ENCODE results near the gene EXOC3. TPM values are rescaled to one million over a fixed set of nuclear protein-coding genes. Genes with fewer than 3 reads are reported as not detected.

EXOC3 gene
- 46.2 TPM for total RNA-seq
- long read RNA-seq, transcript EXOC3-209 (13 exons, 2,825 nt) = major isoform, 61 of 97 reads
- long read RNA-seq, partial matches to known transcripts = 7 of 97 reads
- long read RNA-seq, other reads (novel, unspliced or antisense) = 27 of 97 reads

DNA sequence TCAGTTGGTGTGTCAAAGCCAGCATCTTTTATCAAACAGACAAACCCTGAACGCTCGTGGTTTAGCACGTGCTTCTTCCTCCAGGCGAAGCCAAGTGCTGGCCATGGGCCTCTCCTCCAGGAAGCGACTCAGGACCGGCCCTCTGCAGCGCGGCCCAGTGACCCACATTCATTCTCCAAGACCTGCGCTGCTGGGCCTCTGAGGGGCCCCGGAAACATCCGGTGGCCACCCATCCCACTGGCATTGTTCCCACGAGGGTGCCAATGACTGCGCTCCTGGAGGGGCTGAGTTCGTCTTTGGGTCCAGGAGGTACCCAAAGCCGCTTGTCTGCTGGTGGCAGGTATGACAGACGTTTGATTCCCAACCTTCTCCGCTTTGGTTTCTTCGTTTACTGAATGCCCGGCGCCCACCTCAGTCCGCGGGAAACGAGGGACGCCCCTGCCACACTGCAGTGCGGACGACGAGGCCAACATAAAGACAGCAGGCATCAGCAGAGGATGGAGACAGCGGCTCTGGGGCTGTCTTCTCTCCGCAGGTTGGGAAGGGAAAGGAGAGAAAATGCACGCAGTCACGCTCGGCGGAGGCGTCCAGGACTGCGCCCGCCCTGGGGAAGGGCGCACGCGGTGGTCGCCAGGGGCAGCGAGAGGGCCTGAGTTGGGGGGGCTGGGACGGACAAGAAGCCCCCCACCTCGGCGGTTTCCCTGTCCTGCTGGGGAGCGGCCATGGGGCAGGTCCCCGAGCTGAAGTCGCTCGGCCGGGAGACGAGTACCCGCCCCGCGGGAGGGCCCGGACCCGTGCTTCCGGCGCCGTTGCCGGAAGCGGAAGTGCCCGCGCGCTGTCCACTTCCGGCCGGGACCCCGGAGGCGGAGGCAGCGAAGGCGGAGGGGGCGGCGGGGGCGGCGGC, at the start of gene EXOC3:
Gene EXOC3, plus strand, starts transcription at position 842 of the 904 bp plus-strand sequence. CDS start 3,030 bp downstream, outside the sequence.
- Histone ChIP-seq H3K36me3 (peaks cover 8% of the 10 kb centered on the region), H3K27me3 (ENCODE audit: low read depth) (no peaks in the 10 kb centered on the region), H3K9me3 (replicated peaks) (no peaks in the 10 kb centered on the region), H3K4me3 (peak within 1 kb of the TSS; percentile 92), H3K4me1 (peaks cover 26% of the 10 kb centered on the region), H3K27ac (replicated peaks) (peak within 1 kb of the TSS; percentile 90)
- peak; percentile 77 for DNase-seq
- intact Hi-C loops (cut with micrococcal nuclease) = no loop called here
- TF ChIP-seq, protein P1, sequence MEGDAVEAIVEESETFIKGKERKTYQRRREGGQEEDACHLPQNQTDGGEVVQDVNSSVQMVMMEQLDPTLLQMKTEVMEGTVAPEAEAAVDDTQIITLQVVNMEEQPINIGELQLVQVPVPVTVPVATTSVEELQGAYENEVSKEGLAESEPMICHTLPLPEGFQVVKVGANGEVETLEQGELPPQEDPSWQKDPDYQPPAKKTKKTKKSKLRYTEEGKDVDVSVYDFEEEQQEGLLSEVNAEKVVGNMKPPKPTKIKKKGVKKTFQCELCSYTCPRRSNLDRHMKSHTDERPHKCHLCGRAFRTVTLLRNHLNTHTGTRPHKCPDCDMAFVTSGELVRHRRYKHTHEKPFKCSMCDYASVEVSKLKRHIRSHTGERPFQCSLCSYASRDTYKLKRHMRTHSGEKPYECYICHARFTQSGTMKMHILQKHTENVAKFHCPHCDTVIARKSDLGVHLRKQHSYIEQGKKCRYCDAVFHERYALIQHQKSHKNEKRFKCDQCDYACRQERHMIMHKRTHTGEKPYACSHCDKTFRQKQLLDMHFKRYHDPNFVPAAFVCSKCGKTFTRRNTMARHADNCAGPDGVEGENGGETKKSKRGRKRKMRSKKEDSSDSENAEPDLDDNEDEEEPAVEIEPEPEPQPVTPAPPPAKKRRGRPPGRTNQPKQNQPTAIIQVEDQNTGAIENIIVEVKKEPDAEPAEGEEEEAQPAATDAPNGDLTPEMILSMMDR (IDR thresholded peaks at IDR 0.05; ENCODE audit: borderline replicate concordance) = no peak

DNA sequence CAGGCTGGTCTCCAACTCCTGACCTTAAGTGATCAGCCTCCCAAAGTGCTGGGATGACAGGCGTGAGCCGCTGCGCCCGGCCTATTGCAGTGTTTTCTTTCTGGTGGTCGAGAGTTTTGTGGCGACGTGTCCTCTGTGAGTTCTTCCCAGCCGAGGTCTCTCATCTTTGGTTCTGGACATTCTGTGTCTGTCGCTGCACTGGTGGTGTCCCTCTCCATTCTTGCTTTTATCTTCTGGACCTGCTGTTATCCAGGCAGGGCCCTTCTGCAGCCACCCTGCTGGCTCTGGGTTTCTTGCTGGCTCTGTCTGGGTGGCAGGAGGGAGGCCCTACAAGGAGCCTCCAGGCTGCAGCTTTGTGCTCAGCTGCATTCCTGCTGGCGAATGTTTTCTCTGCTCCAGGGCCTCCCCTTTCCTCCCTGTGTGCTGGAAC, 49.1 kb upstream of the EXOC3 start:
- H3K4me1 ChIP-seq = no peaks in the 10 kb centered on the region
- no peaks in the 10 kb centered on the region for H3K9me3 ChIP-seq (replicated peaks)
- TF ChIP-seq, protein P1 (IDR thresholded peaks at IDR 0.05; ENCODE audit: borderline replicate concordance) = no peak
- intact Hi-C loops (cut with micrococcal nuclease) = no loop called here
- no peak overlapping the region for H3K27ac ChIP-seq (replicated peaks)
- DNase-seq = no peak
- H3K36me3 ChIP-seq = no peaks in the 10 kb centered on the region
- H3K4me3 ChIP-seq = no peak overlapping the region
- no peaks in the 10 kb centered on the region for H3K27me3 ChIP-seq (ENCODE audit: low read depth)

DNA sequence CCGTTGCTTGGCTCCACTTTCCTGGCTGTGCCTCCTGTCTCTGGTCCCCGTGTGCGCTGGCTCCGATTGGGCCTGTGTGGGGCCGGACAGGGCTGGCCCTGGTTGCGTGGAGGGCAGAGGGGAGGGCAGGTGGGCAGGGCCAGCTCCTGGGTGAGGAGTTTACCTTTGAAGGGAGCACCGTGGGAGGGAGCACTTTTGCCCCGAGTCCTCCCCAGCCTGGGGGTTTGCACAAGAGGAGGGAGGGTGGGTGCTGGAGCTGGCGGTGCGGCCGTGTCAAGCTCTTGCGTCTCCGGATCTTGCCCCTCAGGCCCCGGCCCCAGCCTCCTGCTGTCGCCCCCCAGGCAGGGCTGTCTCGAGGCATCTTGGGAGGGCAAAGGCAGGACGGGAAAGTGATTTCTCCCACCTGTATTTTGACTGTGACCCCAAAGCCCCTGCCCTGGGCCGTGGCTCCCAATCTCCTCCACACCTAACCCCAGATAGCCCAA, 48.3 kb upstream of the EXOC3 start:
- TF ChIP-seq, protein P1 (IDR thresholded peaks at IDR 0.05; ENCODE audit: borderline replicate concordance) = no peak
- intact Hi-C loops (cut with micrococcal nuclease) = no loop called here
- no peak for DNase-seq
- Histone ChIP-seq H3K36me3 (no peaks in the 10 kb centered on the region), H3K9me3 (replicated peaks) (no peaks in the 10 kb centered on the region), H3K27me3 (ENCODE audit: low read depth) (no peaks in the 10 kb centered on the region), H3K27ac (replicated peaks) (no peak overlapping the region), H3K4me1 (peaks cover 8% of the 10 kb centered on the region), H3K4me3 (no peak overlapping the region)

DNA sequence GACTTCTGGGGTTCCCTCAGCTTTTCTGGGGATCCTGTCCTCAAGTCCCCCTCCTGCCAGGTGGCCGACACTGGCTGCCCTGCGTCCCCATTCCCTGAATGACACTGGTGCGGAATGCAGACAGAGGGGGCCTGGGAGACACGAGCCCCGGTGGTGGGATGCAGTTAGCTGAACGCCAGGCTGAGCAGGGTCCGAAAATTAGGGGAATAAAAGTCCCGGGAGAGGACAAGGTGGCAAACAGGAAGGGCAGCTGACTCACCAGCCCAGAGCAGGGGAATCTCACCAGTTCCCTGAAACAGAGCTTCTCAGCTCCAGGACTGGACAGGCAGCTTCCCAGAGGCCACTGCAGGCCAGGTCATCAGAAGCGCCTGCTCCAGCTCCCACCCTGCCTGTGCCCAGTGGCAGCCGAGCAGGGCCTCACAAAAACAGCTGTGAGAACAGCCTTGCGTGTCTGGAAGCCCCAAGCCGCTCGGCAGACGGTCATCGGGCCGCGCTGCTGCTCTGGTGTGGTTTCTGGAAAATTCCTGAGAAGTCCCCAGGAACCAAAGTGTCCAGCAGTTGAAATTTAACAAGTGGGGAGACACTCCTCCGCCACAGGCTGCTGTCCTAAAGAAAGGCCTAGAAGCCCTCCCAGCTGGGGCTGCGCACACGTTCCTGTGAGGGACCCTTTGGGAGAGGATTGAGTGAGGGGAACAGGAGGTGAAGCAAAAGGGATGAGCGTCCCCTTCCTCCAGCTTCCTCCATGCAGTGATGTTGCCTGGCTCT, 47.6 kb upstream of the EXOC3 start:
- Histone ChIP-seq H3K27me3 (ENCODE audit: low read depth) (no peaks in the 10 kb centered on the region), H3K27ac (replicated peaks) (no peak overlapping the region)
- no peak for DNase-seq

More for the DNA sequence above, 47.6 kb upstream of the EXOC3 start:
- TF ChIP-seq, protein P1 (IDR thresholded peaks at IDR 0.05; ENCODE audit: borderline replicate concordance) = no peak
- no peaks in the 10 kb centered on the region for H3K9me3 ChIP-seq (replicated peaks)
- no peaks in the 10 kb centered on the region for H3K36me3 ChIP-seq
- intact Hi-C loops (cut with micrococcal nuclease) = no loop called here
- H3K4me3 ChIP-seq = no peak overlapping the region
- peaks cover 14% of the 10 kb centered on the region for H3K4me1 ChIP-seq
